ENCODE results near the gene LPP. TPM values are rescaled to one million over a fixed set of nuclear protein-coding genes. Genes with fewer than 3 reads are reported as not detected.

LPP gene
- total and polyA plus RNA-seq, 10 of the 15 experiments (the other 5 are each of a cell fraction or from before 2014, with no cell fraction given): under 0.01 to 0.62 (median 0.03) TPM

- Histone ChIP-seq H3K79me2 (ENCODE audit: control insufficient read depth, insufficient read depth, low read length) (no peaks in the 10 kb centered on the region), H4K20me1 (ENCODE audit: control insufficient read depth, insufficient read depth) (no peaks in the 10 kb centered on the region), H3K4me1 (ENCODE audit: control insufficient read depth, insufficient read depth, low read length) (no peaks in the 10 kb centered on the region), H3K4me3 (no peak overlapping the region), H3K4me2 (ENCODE audit: control insufficient read depth, insufficient read depth) (no peak overlapping the region), H2AFZ (ENCODE audit: control insufficient read depth, low read depth, low read length) (no peak overlapping the region), H3K27me3 (replicated peaks in 1 of 2; ENCODE audit: control insufficient read depth in 2 of 2, insufficient read depth in 2 of 2, low read length in 1 of 2) (0 out of 4 replicates have a peak, but pooled peaks cover 0 to 3% of the 10 kb centered on the region in 2 experiments), H3K36me3 (ENCODE audit: control insufficient read depth in 2 of 2, insufficient read depth in 2 of 2, low read length in 1 of 2) (no peaks in the 10 kb centered on the region), H3K9ac (ENCODE audit: control insufficient read depth, insufficient read depth, low read length) (no peak overlapping the region), H3K9me3 (replicated peaks; ENCODE audit: control insufficient read depth, insufficient read depth, low read length) (no peaks in the 10 kb centered on the region), H3K27ac (ENCODE audit: control insufficient read depth, insufficient read depth) (no peak overlapping the region)
- in situ Hi-C loops (cut with MboI) (no loop called here), intact Hi-C loops (cut with micrococcal nuclease; ENCODE audit: unreplicated experiment) (no loop called here)
- 22% methylated on average over 4 of the region's 4 CpGs for WGBS (ENCODE audit: insufficient coverage, insufficient replicate concordance, low lambda C conversion rate, missing lambda C conversion rate)
- DNase-seq (ENCODE audit: low read depth, low spot score): no peak
- CTCF ChIA-PET: no interaction called here
- ATAC-seq: no peak
- SMC1A ChIA-PET (ENCODE audit: uncharacterized antibody, unreplicated experiment): interaction anchor here (0.9 kb wide), 1 partner anchor 18 kb away, joined by 3 read pairs; no protein-coding TSS in a partner anchor
- BruUV-seq (replicated peaks): no TSS peak
- RAD21 ChIA-PET (ENCODE audit: unreplicated experiment): interaction anchor here (0.6 to 0.8 kb wide), 2 partner anchors 62 to 737 kb away, joined by 3 read pairs; no protein-coding TSS in a partner anchor
- POLR2A ChIA-PET: no interaction called here
- no peak for FAIRE-seq
- TF ChIP-seq SMAD1 (IDR thresholded peaks at IDR 0.05; ENCODE audit: low read depth, partially characterized antibody) (no peak), E2F4 (IDR thresholded peaks at IDR 0.05; ENCODE audit: low read depth, low read length) (no peak), GABPA (IDR thresholded peaks at IDR 0.05; ENCODE audit: low read depth) (no peak), CEBPB (IDR thresholded peaks at IDR 0.05; ENCODE audit: borderline replicate concordance in 1 of 2, low read depth in 2 of 2, low read length in 2 of 2) (no peak), KAT2A (conservative IDR thresholded peaks at IDR 0.05; ENCODE audit: control insufficient read depth, low read depth, low read length) (no peak), MAX (IDR thresholded peaks at IDR 0.05; ENCODE audit: low read depth, low read length) (no peak), SMARCA5 (IDR thresholded peaks at IDR 0.05) (no peak), CBX3 (IDR thresholded peaks at IDR 0.05; ENCODE audit: borderline replicate concordance, low read depth) (no peak), LARP7 (IDR thresholded peaks at IDR 0.05) (no peak), CHD4 (IDR thresholded peaks at IDR 0.05) (no peak), ZNF592 (IDR thresholded peaks at IDR 0.05) (no peak), SKIL (IDR thresholded peaks at IDR 0.05; ENCODE audit: low read depth, poor library complexity, severe bottlenecking) (no peak), BACH1 (IDR thresholded peaks at IDR 0.05; ENCODE audit: borderline replicate concordance) (no peak), DPF2 (IDR thresholded peaks at IDR 0.05) (no peak), MYC (IDR thresholded peaks at IDR 0.05; ENCODE audit: insufficient read depth, insufficient read length, insufficient replicate concordance, low read length, severe bottlenecking) (no peak), SREBF2 (IDR thresholded peaks at IDR 0.05; ENCODE audit: low read length) (no peak), BHLHE40 (IDR thresholded peaks at IDR 0.05; ENCODE audit: borderline replicate concordance in 1 of 2, low read depth in 2 of 2, low read length in 1 of 2) (no peak)
These were observed 431.2 kb downstream of the LPP start for GRCh38 chr3:188584958-188585689.

Data from GM12878 (cell line).